OCI-LY7 (cell line): Measurements from ENCODE around the gene CEP57L1. TPM values are rescaled to one million over a fixed set of nuclear protein-coding genes. Genes with fewer than 3 reads are reported as not detected.

Source experiments
- BruUV-seq: library from RNA; stranded (reverse); fragments of 400-500 nt; replicated peaks from 2 replicates; lab custom pipeline; 2021; lab: Mats Ljungman, UMichigan
- CTCF ChIA-PET: fragments of 300-600 bp; sonication (Branson Sonifier 250); formaldehyde crosslinking; loops from one replicate; lab custom pipeline; 2022; ENCODE audit warnings: antibody characterized with exemption; ENCODE audit not compliant: unreplicated experiment; lab: Charles Lee
- POLR2A ChIA-PET: fragments of 300-600 bp; sonication (Branson Sonifier 250); formaldehyde crosslinking; loops from one replicate; lab custom pipeline; 2022; ENCODE audit warnings: antibody characterized with exemption; lab: Charles Lee
- DNase-seq: peaks from one replicate; pipeline ENCODE4 v3.0.0-alpha.2; 2015; ENCODE audit warnings: low spot score
- H2AFZ ChIP-seq: fragments of 200-600 bp; sonication (generic), shearing (Covaris generic); 2 replicates; pipeline ENCODE4 v1.6.1; 2014; ENCODE audit warnings: mild to moderate bottlenecking, antibody characterized with exemption, low read length, moderate library complexity
- H3K27ac ChIP-seq: fragments of 200-600 bp; sonication (generic); 2 replicates; pipeline ENCODE4 v1.5.1; 2014; ENCODE audit warnings: mixed run types, low read depth, mild to moderate bottlenecking, moderate library complexity, low read length, inconsistent platforms; ENCODE audit not compliant: poor library complexity, severe bottlenecking
- H3K36me3 ChIP-seq: fragments of 200-600 bp; sonication (generic); 2 replicates; pipeline ENCODE4 v1.6.1; 2014; ENCODE audit warnings: mild to moderate bottlenecking, antibody characterized with exemption, low read length, moderate library complexity, mixed read lengths; ENCODE audit not compliant: insufficient read depth
- H3K4me1 ChIP-seq: fragments of 200-600 bp; sonication (generic); 2 replicates; pipeline ENCODE4 v1.5.1; 2014; ENCODE audit warnings: mild to moderate bottlenecking, low read length; ENCODE audit not compliant: insufficient read depth, poor library complexity, severe bottlenecking
- H3K4me2 ChIP-seq: fragments of 200-600 bp; sonication (generic); 2 replicates; pipeline ENCODE4 v1.6.1; 2014; ENCODE audit warnings: mild to moderate bottlenecking, low read length
- H3K4me3 ChIP-seq: fragments of 200-600 bp; sonication (generic); 2 replicates; pipeline ENCODE4 v1.5.1; 2014; ENCODE audit warnings: mild to moderate bottlenecking, low read depth, low read length; ENCODE audit not compliant: poor library complexity, severe bottlenecking
- H3K79me2 ChIP-seq: fragments of 200-600 bp; sonication (generic); 2 replicates; pipeline ENCODE4 v1.6.1; 2016; ENCODE audit warnings: low read depth, mild to moderate bottlenecking, low read length, moderate library complexity, mixed read lengths; ENCODE audit not compliant: insufficient read depth
- H3K9me2 ChIP-seq: fragments of 200-600 bp; sonication (generic); 2 replicates; pipeline ENCODE4 v1.6.1; 2016; ENCODE audit warnings: mild to moderate bottlenecking, low read length, mixed read lengths; ENCODE audit not compliant: insufficient read depth
- H3K9me3 ChIP-seq: fragments of 200-600 bp; sonication (generic); 2 replicates; pipeline ENCODE4 v1.6.1; 2014; ENCODE audit warnings: mild to moderate bottlenecking, mixed run types, low read length, mixed read lengths
- H4K20me1 ChIP-seq: fragments of 200-600 bp; sonication (generic); 2 replicates; pipeline ENCODE4 v1.6.1; 2014; ENCODE audit warnings: mild to moderate bottlenecking, antibody characterized with exemption, low read length, moderate library complexity, mixed read lengths; ENCODE audit not compliant: insufficient read depth
- CTCF ChIP-seq: fragments of 200-600 bp; sonication (generic); conservative IDR thresholded peaks from 2 replicates; pipeline ENCODE4 v1.5.1; 2014; ENCODE audit warnings: mild to moderate bottlenecking, antibody characterized with exemption, low read length, moderate library complexity, mixed read lengths
- EZH2phosphoT487 ChIP-seq: fragments of 200-600 bp; sonication (generic); IDR thresholded peaks from 2 replicates; pipeline ENCODE4 v1.6.1; 2018; ENCODE audit warnings: low read depth, borderline replicate concordance, mild to moderate bottlenecking, mixed run types, antibody characterized with exemption, low read length, moderate library complexity, mixed read lengths
- intact Hi-C: fragments of 100-400 bp; cut with micrococcal nuclease; formaldehyde crosslinking; loops from one replicate; pipeline ENCODE4 v1.10.0; 2022; ENCODE audit not compliant: unreplicated experiment
- total RNA-seq, 2 experiments: library from RNA; depleted of rRNA in 1 of 2; stranded (reverse); fragments of >200 nt in 1 of 2; shearing (Covaris generic) in 1 of 2; gene quantifications; 2 replicates each; pipeline ENCODE4 v1.2.3, GENCODE V29; 2014 to 2022

Gene CEP57L1
- total RNA-seq, 2 experiments from 2014 or later, result 22.7 to 28.2 TPM

DNA sequence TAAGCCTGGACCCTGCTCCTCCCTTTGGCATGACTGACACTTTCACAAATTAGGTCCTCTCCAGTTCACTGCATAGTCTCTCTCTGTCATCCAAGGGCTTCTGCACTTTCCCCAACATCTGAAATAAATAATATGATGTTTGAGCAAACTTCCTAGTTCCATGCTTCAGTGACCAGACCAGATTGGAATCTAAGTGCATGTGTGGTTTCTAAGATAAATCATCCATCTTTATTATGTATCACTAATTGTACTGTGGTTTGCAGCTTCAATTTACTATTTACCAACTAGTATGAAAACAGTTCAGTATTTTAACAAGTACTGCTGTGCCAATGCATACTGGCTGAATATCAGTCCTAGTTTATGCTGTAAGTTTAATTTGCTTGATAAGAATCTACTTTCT, 19.4 kb upstream of the CEP57L1 start:
- intact Hi-C loops, result no loop called here
- peaks cover 52% of the 10 kb centered on the region; the same call in 1 of the 2 replicates for H3K79me2 ChIP-seq
- ChIA-PET CTCF (no interaction called here), POLR2A (interaction anchor here (0.5 to 1.0 kb wide), 5 partner anchors 14 to 539 kb away, joined by 3 to 7 read pairs (median 5); no protein-coding TSS in a partner anchor)
- no peak for TF ChIP-seq EZH2phosphoT487
- TF ChIP-seq CTCF, result no peak
- BruUV-seq, result no TSS peak
- no peak overlapping the region for H3K4me3 ChIP-seq
- no peaks in the 10 kb centered on the region for H3K9me3 ChIP-seq
- H3K36me3 ChIP-seq, result no peaks in the 10 kb centered on the region
- no peak for DNase-seq
- H3K9me2 ChIP-seq, result no peaks in the 10 kb centered on the region
- H3K4me1 ChIP-seq, result peaks cover 77% of the 10 kb centered on the region
- H2AFZ ChIP-seq, result no peak overlapping the region
- no peak overlapping the region for H3K27ac ChIP-seq
- H3K4me2 ChIP-seq, result peak overlapping the region; percentile 44
- no peaks in the 10 kb centered on the region for H4K20me1 ChIP-seq

DNA sequence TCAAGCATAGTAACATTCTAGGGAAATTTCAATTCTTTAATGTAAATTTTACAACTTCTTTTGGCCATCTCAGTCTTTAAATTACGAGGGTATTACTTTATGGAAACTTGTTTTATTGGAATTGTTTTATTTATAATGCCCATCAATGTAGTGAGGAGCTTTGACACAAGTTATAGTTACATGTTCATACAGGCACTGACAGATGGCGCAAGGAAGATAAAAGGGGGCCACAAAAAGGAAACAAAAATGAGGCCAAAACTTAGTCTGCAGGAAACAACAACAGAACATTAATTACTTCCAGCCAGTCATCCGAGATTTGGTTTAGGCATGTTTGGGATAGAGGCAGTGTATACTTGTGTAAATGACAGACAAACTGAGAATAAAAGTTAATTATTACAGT, 18.9 kb upstream of the CEP57L1 start:
- CTCF ChIA-PET, result no interaction called here
- intact Hi-C loops, result no loop called here
- TF ChIP-seq CTCF, result peak; percentile 62; the same call in 1 of the 2 replicates
- TF ChIP-seq EZH2phosphoT487, result no peak

GRCh38 chr6:109079981-109080380, 15.3 kb upstream of the CEP57L1 start:
- Histone ChIP-seq H3K9me2 (no peaks in the 10 kb centered on the region), H3K9me3 (no peaks in the 10 kb centered on the region), H4K20me1 (no peaks in the 10 kb centered on the region), H3K36me3 (no peaks in the 10 kb centered on the region), H3K4me1 (peaks cover 87% of the 10 kb centered on the region), H3K4me3 (peak overlapping the region; percentile 34), H3K27ac (peak overlapping the region; percentile 86), H3K79me2 (peaks cover 68% of the 10 kb centered on the region; the same call in 1 of the 2 replicates), H3K4me2 (peak overlapping the region; percentile 48), H2AFZ (peak overlapping the region; percentile 10; the same call in 1 of the 2 replicates)
- intact Hi-C loops, result no loop called here
- DNase-seq, result peak; percentile 70
- BruUV-seq, result no TSS peak
- ChIA-PET POLR2A (interaction anchor here (0.6 to 4.3 kb wide), 12 partner anchors 8 to 347 kb away, joined by 3 to 54 read pairs (median 3); partner anchors contain the start of genes CD164, CEP57L1 and SESN1), CTCF (no interaction called here)
- TF ChIP-seq EZH2phosphoT487, result no peak
- no peak for TF ChIP-seq CTCF

More for the DNA sequence above, 18.9 kb upstream of the CEP57L1 start:
- H2AFZ ChIP-seq, result no peak overlapping the region
- no peak overlapping the region for H3K27ac ChIP-seq
- H3K4me3 ChIP-seq, result peak overlapping the region; percentile 6
- POLR2A ChIA-PET, result interaction anchor here (0.7 to 2.1 kb wide), 5 partner anchors 11 to 518 kb away, joined by 3 to 6 read pairs (median 3); partner anchors contain the start of gene SESN1
- H3K4me2 ChIP-seq, result peak overlapping the region; percentile 44
- no peaks in the 10 kb centered on the region for H4K20me1 ChIP-seq
- H3K36me3 ChIP-seq, result no peaks in the 10 kb centered on the region
- H3K4me1 ChIP-seq, result peaks cover 81% of the 10 kb centered on the region
- BruUV-seq, result no TSS peak
- H3K9me2 ChIP-seq, result no peaks in the 10 kb centered on the region
- H3K9me3 ChIP-seq, result no peaks in the 10 kb centered on the region
- DNase-seq, result no peak
- H3K79me2 ChIP-seq, result peaks cover 55% of the 10 kb centered on the region; the same call in 1 of the 2 replicates
